ENCODE data around the gene TSR3.

Gene TSR3

DNA sequence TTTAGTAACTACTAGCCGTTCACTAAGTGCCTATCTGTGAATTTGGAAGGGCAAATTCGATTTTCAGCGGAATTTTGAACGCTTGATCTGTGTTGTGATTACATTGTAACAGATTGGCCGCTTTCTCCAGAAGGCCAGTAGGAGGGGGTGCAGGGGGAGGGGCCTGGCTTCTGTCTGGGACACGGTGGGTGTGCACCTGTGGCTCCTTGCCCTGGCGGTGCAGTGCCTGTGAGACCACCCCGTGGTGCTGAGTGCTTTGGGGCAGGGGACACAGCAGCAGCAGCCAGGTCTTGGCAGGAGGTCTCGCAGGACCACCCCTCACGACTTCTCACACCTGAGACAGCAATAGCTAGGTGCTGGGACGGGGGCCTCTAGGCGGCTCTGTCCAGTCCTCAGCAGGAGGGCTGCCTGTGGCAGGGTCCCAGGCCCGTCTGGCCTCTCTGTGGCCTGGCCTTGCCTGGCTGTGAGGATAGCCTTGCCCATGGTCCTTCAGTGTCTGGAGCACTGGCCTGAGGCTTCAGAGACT lies 40.4 kb downstream of the TSR3 start:
- TF ChIP-seq FOXP2 (optimal IDR thresholded peaks at IDR 0.05; ENCODE audit: borderline replicate concordance, extremely low read depth, extremely low read length, insufficient read depth) (no peak), TAF1 (IDR thresholded peaks at IDR 0.05; ENCODE audit: borderline replicate concordance, insufficient read depth, low read length) (no peak), POLR2AphosphoS5 (IDR thresholded peaks at IDR 0.05; ENCODE audit: low read depth, low read length) (no peak), SIN3A (IDR thresholded peaks at IDR 0.05; ENCODE audit: borderline replicate concordance, insufficient read depth, low read length) (no peak)
- TF ChIP-seq, protein P1, sequence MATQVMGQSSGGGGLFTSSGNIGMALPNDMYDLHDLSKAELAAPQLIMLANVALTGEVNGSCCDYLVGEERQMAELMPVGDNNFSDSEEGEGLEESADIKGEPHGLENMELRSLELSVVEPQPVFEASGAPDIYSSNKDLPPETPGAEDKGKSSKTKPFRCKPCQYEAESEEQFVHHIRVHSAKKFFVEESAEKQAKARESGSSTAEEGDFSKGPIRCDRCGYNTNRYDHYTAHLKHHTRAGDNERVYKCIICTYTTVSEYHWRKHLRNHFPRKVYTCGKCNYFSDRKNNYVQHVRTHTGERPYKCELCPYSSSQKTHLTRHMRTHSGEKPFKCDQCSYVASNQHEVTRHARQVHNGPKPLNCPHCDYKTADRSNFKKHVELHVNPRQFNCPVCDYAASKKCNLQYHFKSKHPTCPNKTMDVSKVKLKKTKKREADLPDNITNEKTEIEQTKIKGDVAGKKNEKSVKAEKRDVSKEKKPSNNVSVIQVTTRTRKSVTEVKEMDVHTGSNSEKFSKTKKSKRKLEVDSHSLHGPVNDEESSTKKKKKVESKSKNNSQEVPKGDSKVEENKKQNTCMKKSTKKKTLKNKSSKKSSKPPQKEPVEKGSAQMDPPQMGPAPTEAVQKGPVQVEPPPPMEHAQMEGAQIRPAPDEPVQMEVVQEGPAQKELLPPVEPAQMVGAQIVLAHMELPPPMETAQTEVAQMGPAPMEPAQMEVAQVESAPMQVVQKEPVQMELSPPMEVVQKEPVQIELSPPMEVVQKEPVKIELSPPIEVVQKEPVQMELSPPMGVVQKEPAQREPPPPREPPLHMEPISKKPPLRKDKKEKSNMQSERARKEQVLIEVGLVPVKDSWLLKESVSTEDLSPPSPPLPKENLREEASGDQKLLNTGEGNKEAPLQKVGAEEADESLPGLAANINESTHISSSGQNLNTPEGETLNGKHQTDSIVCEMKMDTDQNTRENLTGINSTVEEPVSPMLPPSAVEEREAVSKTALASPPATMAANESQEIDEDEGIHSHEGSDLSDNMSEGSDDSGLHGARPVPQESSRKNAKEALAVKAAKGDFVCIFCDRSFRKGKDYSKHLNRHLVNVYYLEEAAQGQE (IDR thresholded peaks at IDR 0.05; ENCODE audit: insufficient read depth in 1 of 2, low read depth in 2 of 2, low read length in 2 of 2), result no peak

DNA sequence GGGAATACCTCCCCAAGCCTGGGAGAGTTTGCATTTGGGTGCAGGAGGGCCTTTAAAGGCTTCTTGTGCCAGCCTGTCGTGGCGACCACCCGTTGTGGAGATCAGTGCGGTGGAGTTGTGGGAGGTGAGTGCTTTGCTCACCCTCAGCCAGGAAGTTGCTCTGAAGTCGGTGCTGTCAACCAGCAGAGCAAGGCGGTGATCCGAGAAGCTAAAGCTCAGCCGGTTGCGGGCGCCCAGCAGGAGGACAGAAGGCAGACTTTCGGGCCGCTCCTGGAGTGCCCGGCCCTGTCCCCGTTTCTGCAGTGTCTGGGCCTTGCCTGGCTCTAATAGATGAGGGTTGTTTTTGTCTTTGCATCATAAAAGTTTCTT lies 40.9 kb downstream of the TSR3 start:
- TF ChIP-seq POLR2AphosphoS5 (IDR thresholded peaks at IDR 0.05; ENCODE audit: low read depth, low read length), result 0 out of 2 replicates have a peak, but pooled peaks have one; percentile 38
- TF ChIP-seq, protein P1 (IDR thresholded peaks at IDR 0.05; ENCODE audit: insufficient read depth in 1 of 2, low read depth in 2 of 2, low read length in 2 of 2), result no peak

DNA sequence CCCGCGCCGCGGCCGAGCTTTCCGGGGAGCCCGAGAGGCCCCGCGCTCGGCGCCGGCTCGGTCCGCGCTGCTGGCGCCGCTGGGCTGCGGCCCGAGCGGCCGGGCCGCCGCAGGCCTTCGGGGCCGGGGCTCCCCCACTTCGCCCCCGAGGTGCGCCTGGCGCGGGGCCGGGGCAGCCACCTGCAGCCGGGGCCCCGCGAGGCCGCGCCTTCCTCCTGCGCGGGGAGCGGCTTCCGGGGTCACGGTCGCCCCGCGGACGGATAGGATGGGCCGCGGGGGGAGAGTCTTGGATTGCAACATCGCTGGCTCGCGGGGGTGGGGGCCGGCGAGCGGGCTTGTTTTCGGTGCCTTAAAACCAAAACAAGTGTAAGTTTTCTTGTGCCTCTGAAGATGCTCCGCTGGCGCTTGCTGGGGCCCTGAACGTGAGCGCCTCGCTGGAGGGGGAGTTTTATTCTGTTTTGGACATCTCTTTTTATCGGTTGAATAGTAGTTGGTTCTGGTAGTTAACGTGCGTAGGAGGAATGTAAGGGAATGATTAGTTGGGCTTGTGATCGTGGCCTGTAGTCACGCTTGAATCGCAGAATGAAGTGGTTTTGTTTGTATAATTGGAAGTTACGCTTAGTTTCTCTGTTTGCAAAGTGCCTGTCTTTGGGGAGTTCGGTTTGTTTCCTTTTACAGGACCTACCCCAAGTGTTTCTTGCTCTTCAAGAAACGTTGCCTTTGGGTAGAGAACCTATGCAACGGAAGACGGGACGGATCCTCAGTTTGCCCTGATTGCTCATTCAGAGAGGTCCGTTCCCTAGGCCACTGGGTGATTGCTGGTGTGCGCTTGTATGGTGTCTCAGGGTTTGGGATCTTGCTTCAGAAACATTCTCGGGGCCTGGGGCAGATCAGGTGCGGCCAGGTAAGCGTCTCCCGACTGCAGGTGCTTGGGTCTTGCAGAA lies 41.5 kb downstream of the TSR3 start:
- no peak for TF ChIP-seq TAF1 (IDR thresholded peaks at IDR 0.05; ENCODE audit: borderline replicate concordance, insufficient read depth, low read length)
- no peak for TF ChIP-seq SIN3A (IDR thresholded peaks at IDR 0.05; ENCODE audit: borderline replicate concordance, insufficient read depth, low read length)
- TF ChIP-seq POLR2AphosphoS5 (IDR thresholded peaks at IDR 0.05; ENCODE audit: low read depth, low read length), result no peak
- TF ChIP-seq, protein P1 (IDR thresholded peaks at IDR 0.05; ENCODE audit: insufficient read depth in 1 of 2, low read depth in 2 of 2, low read length in 2 of 2), result no peak

DNA sequence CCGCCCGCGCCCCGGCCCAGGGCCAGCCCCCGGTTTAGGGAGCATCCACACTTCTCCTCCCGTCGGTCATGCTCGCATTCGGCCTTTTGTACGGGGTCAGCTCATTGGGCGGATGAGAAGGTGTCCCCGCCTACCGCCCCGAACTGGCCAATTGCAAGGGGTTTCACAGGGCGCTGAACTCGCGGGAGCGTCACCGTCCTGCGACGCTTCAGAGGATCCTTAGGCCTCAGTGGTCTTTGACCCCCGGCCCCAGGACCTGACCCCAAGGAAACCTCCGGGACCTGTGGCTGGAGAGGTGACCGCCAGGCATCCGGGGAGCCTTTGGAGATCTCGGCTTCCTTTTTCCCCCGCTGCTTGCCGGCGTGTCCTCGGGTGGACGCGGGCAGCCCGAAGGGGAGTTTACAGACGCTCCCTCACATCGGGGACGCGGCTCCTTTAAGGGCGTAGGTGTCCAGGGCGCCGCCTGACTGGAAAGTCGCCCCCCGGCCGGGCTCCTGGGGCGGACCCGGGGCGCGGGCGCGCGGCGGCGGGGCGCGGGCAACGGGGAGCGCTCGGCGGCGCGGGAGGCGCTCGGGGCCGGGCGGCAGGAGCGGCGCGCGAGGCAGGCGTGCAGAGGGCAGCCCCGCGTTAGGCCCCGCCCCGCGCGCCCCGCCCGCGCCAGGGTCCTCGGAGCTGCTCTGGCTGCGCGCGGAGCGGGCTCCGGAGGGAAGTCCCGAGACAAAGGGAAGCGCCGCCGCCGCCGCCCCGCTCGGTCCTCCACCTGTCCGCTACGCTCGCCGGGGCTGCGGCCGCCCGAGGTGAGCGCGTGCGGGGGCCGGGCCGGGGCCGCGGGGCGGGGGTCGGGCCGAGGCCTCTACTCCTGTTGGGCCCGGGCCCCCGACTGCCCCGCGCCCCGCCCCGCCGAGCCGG lies 42.4 kb downstream of the TSR3 start, which contains the start of gene UBE2I:
Gene UBE2I (plus strand): TSS at position 660 of the 909 bp plus-strand sequence. CDS start 4,395 bp downstream, outside the sequence.
- TF ChIP-seq SIN3A (IDR thresholded peaks at IDR 0.05; ENCODE audit: borderline replicate concordance, insufficient read depth, low read length) (no peak), FOXP2 (optimal IDR thresholded peaks at IDR 0.05; ENCODE audit: borderline replicate concordance, extremely low read depth, extremely low read length, insufficient read depth) (no peak), POLR2AphosphoS5 (IDR thresholded peaks at IDR 0.05; ENCODE audit: low read depth, low read length) (peak; percentile 71)
